GM19043 (cell line): Measurements from ENCODE around the gene DLG3.

ENCODE experiments used
- ATAC-seq: cut with Tn5 transposase; IDR thresholded peaks from one replicate; pipeline ENCODE4 v1.9.1; 2021; ENCODE audit warnings: low read depth; ENCODE audit not compliant: unreplicated experiment

Gene DLG3

DNA sequence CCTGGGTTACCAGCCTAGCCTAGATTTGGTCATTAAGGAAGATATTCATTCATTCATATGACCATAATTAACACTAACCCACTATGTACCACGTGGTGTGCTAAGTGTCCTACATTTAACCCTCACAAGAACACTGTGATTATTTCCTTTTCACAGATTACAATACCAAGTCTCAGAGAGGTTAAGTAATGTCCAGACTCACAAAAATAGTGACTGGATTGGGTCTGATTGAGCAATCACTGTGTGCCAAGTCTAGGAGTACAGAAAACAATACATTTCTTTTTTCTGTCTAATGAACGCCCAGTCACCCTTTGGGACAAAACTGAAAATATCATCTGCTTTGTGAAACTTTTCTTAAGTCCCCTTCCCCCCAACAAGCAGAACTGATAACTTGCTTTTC lies 7.6 kb upstream of the DLG3 start:
- ATAC-seq, result no peak

GRCh38 chrX:70437921-70438665 lies 6.5 kb upstream of the DLG3 start:
- ATAC-seq, result no peak

DNA sequence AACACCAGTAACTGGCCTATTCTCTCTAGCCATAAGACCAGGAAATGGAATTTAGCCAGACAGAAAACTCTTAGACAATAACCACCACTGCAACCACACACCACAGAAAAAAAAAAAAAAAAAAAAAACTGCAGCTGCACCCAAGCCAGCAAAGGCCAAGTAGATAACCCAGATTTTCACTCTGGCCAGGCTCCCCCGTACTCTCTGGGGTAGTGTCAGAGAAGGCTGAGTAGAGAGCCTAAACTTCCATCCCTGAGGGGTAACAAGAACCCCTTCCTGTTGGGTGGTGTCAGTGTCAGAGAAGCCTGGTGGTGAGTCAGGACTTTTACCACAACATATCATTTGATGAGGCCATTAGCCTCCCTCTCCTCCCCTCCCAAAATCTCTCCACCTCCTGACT lies 5.6 kb upstream of the DLG3 start:
- ATAC-seq, result peak; percentile 27

GRCh38 chrX:70442224-70442623 lies 2.4 kb upstream of the DLG3 start:
- ATAC-seq, result no peak

GRCh38 chrX:70444946-70445656 lies 466 bp downstream of the DLG3 start:
- no peak for ATAC-seq

GRCh38 chrX:70445951-70446350 lies 1.3 kb downstream of the DLG3 start:
- ATAC-seq, result no peak

DNA sequence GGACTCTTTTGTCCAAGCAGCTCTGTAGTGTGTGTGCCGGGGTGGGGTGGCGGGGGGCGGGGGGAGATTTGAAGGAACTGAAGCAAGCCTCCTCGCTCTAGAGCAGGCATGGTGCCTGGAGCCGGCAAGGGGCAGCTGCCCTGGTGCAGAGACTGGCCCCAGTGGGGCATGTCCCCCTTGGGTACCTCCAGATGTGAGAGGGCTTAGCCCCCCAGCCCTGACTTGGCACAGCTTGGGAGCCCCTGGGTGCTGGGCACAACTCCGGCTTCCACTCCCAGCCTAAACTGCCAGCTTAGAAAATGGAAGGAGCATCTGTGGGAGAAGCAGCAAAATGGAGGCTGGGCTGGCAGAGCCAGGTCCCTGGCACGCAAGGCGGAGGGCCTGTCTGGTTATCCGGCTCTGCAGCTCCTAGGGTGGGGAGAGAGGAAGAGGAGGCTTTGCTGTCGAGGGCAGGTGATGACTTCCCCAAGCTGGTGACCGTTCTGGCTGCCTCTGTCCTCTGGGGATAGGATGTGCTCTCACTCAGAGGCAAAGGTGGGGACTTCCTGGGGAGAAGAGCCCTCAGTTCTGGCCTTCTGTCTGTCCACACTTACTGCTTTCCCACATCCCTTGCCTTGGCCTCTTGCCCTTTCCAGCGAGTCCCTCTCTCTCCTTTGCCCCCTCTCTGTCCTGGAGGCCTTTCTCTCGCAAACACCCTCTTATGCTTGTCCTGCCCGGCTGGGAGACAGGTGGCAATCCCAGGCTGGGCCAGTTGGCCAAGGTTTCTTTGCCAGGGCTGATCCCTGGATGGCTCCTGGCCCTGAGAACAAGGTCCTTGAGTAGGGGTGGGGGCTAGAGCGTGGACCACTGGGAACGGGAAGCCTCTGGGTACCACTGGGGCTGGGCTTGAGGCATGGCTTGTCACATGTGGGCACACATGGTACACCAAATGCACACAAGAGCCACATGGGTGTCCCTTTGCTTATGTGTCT lies 2.0 kb downstream of the DLG3 start:
- ATAC-seq, result no peak

- ATAC-seq, result no peak
These were observed 4.9 kb downstream of the DLG3 start for GRCh38 chrX:70449457-70449966.

DNA sequence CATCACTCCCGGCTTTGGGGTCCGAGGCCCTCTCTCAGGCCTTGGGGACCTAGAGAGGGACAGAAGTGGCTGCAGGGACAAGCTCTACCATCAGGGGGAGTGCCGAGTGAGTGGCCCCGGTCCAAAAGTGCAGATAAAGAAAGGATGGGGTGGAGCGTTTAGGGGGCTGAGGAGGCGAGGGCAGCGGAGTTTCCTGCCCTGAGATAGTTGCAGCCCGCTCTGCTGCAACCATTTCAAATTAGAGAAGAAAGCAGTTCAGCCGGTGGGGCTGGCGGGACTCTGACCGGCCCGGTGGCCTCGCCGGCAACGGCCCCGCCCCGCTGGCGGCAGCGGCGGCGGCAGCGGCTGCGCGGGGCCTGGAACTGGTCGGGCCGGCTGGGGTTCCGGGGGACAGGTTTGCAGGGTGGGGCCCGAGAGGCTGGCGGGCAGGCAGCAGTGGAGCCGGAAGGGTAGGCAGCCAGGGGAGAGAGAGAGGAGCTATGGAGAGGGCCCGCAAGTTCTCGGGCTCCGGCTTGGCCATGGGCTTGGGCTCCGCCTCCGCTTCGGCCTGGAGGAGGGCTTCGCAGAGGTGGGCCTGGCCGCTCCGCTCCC lies 7.6 kb downstream of the DLG3 start:
- peak; percentile 41 for ATAC-seq

- no peak for ATAC-seq
These were observed 8.5 kb downstream of the DLG3 start for GRCh38 chrX:70453024-70453618.

GRCh38 chrX:70454441-70455365 lies 10.1 kb downstream of the DLG3 start:
- peak; percentile 47 for ATAC-seq

GRCh38 chrX:70455366-70456202 lies 10.9 kb downstream of the DLG3 start:
- no peak for ATAC-seq

DNA sequence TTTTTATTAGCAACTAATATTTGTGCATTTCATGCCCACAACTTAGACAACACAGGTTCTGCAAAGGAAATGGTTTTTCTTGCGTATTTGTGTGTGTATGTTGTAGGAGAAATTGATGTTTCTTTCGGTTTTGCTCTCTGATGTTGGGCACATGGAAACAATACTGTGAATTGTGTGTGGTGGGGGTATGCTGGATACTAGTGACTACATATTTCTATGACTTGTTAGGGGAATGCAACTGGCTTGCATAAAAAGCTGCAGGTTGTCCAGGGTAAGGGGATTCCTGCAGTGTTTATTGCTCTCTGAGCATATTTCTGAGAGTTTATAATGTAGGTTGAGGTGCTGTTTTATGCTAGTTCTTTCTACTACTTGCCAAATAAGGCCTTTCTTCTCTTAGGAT lies 11.6 kb downstream of the DLG3 start:
- no peak for ATAC-seq

DNA sequence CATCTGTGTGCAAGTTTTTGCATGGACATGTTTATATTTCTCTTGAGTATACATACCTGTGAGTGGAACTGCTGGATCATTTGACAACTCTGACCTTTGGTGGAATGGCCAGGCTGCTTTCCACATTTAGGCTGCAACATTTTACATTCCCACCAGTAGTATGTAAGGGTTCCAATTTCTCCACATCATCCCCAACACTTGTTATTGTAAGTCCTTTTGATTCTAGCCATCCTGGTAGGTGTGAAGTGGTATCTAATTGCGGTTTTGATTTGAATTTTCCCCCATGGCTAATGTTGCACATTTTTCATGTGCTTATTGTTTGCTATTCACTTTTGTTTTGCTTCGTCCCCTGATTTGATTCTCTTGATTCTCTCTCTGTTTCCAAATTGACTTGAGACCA lies 16.4 kb downstream of the DLG3 start:
- ATAC-seq, result no peak

DNA sequence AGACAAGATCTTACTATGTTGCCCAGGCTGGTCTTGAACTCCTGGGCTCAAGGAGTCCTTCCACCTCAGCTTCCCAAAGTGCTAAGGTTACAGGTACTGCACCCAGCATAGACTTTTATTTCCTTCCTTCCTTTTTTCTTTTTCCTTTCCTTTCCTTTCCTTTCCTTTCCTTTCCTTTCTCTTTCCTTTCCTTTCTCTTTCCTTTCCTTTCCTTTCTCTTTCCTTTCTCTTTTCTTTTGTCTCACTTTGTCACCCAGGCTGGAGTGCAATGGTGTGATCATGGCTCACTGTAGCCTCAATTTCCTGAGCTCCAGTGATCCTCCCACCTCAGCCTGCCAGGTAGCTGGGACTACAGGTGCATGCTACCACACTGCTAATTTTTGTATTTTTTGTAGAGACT lies 19.4 kb downstream of the DLG3 start:
- no peak for ATAC-seq

- no peak for ATAC-seq
These were observed 22.3 kb downstream of the DLG3 start for GRCh38 chrX:70466968-70467367.

- no peak for ATAC-seq
These were observed 24.1 kb downstream of the DLG3 start for GRCh38 chrX:70468709-70469108.

- ATAC-seq, result no peak
These were observed 26.2 kb downstream of the DLG3 start for GRCh38 chrX:70470850-70471289.
